MG63 (cell line): ENCODE data around the gene GRIP1. TPM values are rescaled to one million over a fixed set of nuclear protein-coding genes. Genes with fewer than 3 reads are reported as not detected.
"Not testable (repeated sequence)": the region's sequence is repeated elsewhere in the genome, so short reads cannot be mapped to it uniquely, and the experiment has no call there.

Source experiments
- DNase-seq: peaks from one replicate; pipeline ENCODE4 v3.0.0-alpha.2; 2020
- H3K27me3 ChIP-seq: fragments of 250-450 bp; sonication (Bioruptor Pico); 2 replicates; pipeline ENCODE4 v1.5.1; 2020; ENCODE audit warnings: mild to moderate bottlenecking, moderate library complexity
- H3K36me3 ChIP-seq: fragments of 250-450 bp; sonication (Bioruptor Pico); 2 replicates; pipeline ENCODE4 v1.5.1; 2020; ENCODE audit warnings: mild to moderate bottlenecking, moderate library complexity
- H3K4me3 ChIP-seq: fragments of 250-450 bp; sonication (Bioruptor Pico); 2 replicates; pipeline ENCODE4 v1.5.1; 2020; ENCODE audit warnings: mild to moderate bottlenecking, moderate library complexity
- H3K9me3 ChIP-seq: fragments of 250-450 bp; sonication (Bioruptor Pico); 2 replicates; pipeline ENCODE4 v1.5.1; 2020; ENCODE audit warnings: mild to moderate bottlenecking, moderate library complexity
- total RNA-seq: library from RNA; depleted of rRNA; stranded (reverse); fragments of >200 nt; shearing (Covaris generic); gene quantifications from 2 replicates; pipeline ENCODE4 v1.2.3, GENCODE V29; 2014; ENCODE audit warnings: low replicate concordance

The GRIP1 gene
- total RNA-seq, 1 experiment from 2014 or later = not detected

DNA sequence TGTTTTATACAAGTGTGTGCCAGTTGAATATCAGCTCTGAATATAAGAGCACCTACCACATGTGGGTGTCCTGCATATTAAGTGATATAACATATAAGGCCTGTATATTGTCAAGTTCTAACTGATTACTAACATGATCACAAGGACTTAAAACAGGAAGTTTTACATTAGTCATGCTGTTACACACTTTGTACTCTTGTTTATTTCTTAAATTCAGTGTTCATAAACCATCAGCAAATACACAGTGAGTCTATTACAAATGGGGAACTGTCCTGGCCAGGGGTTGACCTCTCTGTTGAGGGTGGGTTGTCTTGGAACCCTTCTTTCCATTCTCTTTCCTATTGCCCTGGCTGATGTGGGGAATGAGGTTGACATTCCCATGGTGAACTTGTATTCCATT is 357.4 kb downstream of the GRIP1 start:
- DNase-seq = no peak
- no peaks in the 10 kb centered on the region for H3K27me3 ChIP-seq
- H3K36me3 ChIP-seq = no peaks in the 10 kb centered on the region; the same call in none of the 2 replicates
- no peak overlapping the region for H3K4me3 ChIP-seq
- H3K9me3 ChIP-seq = no peaks in the 10 kb centered on the region

DNA sequence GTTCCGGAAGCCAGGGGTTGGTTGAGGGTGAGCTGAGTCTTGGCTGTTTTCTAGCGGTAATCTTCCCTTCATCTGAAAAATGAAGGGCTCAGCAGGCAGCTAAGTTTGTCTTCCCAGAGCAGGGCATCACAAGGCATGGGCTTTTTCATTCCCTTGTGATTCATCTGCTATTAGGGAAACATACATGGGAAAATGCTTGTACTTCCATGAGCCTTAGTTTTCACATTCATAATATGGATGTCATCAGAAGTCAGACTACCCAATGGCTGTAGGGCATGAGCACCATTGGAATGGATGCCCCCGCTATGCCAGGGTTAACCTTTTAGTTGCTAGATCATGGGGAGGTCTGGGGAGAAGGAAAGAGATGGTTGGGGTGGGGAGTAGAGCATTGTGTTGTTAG is 357.9 kb downstream of the GRIP1 start:
- Histone ChIP-seq H3K4me3 (no peak overlapping the region), H3K27me3 (no peaks in the 10 kb centered on the region), H3K36me3 (peaks cover 1% of the 10 kb centered on the region), H3K9me3 (no peaks in the 10 kb centered on the region)
- DNase-seq = no peak

- no peak for DNase-seq
- Histone ChIP-seq H3K9me3 (no peaks in the 10 kb centered on the region), H3K4me3 (no peak overlapping the region), H3K36me3 (peaks cover 3% of the 10 kb centered on the region), H3K27me3 (no peaks in the 10 kb centered on the region)
These were observed 359.5 kb downstream of the GRIP1 start for GRCh38 chr12:66319266-66319954.

GRCh38 chr12:66314278-66314677 is 364.6 kb downstream of the GRIP1 start:
- H3K36me3 ChIP-seq = peaks cover 10% of the 10 kb centered on the region
- no peak for DNase-seq
- no peaks in the 10 kb centered on the region for H3K9me3 ChIP-seq
- no peaks in the 10 kb centered on the region for H3K27me3 ChIP-seq
- no peak overlapping the region for H3K4me3 ChIP-seq

DNA sequence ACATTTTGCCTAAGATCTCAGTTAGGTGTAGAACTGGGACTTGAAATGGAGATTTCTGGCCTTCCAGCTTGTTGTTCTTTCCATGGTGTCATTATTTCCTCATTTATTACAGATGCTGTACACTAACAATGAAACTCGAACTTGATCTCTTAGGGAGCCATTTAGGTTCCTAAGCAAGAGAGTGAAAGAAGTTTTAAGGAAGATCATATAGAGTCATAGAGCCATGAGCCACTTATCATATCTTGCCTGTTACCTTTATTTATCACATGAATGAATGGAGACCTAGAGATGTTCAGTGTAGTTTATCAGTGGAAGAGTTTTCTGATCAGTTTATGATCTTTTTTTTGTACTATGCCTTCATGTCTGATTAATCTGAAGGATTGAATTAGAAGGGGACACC is 366.7 kb downstream of the GRIP1 start:
- Histone ChIP-seq H3K36me3 (peaks cover 10% of the 10 kb centered on the region), H3K27me3 (no peaks in the 10 kb centered on the region), H3K9me3 (no peaks in the 10 kb centered on the region), H3K4me3 (no peak overlapping the region)
- DNase-seq = no peak

DNA sequence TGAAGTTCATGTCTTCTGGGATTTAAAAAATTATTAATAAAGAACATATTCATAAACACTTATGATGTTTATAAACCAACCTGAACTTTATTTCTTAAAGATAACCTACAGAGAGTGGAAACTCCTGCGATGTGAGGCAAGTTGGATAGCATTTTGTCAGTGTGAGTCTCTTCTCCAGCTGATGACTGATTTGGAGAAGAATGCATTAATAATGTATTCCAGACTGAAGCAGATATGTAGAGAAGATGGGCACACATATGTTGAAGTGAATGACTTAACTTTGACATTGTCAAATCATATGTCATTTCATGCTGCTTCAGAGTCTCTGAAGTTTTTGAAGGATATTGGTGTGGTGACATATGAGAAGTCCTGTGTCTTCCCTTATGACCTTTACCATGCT is 369.3 kb downstream of the GRIP1 start:
- Histone ChIP-seq H3K27me3 (no peaks in the 10 kb centered on the region), H3K36me3 (peaks cover 7% of the 10 kb centered on the region; the same call in 1 of the 2 replicates), H3K4me3 (no peak overlapping the region), H3K9me3 (no peaks in the 10 kb centered on the region)
- DNase-seq = no peak

GRCh38 chr12:66304296-66304900 is 374.5 kb downstream of the GRIP1 start:
- no peaks in the 10 kb centered on the region for H3K9me3 ChIP-seq
- H3K36me3 ChIP-seq = no peaks in the 10 kb centered on the region; the same call in 1 of the 2 replicates
- H3K4me3 ChIP-seq = no peak overlapping the region
- no peak for DNase-seq
- H3K27me3 ChIP-seq = peaks cover 2% of the 10 kb centered on the region

DNA sequence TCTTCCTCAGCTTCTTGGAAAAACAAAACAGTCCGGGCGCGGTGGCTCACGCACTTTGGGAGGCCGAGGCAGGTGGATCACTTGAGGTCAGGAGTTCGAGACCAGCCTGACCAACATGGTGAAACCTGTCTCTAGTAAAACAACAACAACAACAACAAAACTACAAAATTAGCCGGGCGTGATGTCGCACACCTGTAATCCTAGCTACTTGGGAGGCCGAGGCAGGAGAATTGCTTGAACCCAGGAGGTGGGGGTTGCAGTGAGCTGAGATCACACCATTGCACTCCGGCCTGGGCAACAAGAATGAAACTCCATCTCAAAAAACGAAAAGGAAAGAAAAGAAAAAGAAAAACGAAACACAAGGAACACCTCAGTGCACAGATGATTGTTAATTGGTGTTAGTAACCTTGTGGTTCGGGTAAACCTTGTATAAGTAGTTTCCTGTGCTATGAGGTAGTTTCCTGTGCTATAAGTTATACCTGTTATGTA is 375.5 kb downstream of the GRIP1 start:
- not testable (repeated sequence) for H3K9me3 ChIP-seq, H3K36me3 ChIP-seq, DNase-seq, H3K27me3 ChIP-seq
- peak overlapping the region; percentile 88 for H3K4me3 ChIP-seq

GRCh38 chr12:66302827-66303169 is 376.1 kb downstream of the GRIP1 start:
- DNase-seq = no peak
- Histone ChIP-seq H3K9me3 (no peaks in the 10 kb centered on the region), H3K27me3 (peaks cover 2% of the 10 kb centered on the region), H3K36me3 (no peaks in the 10 kb centered on the region; the same call in 1 of the 2 replicates), H3K4me3 (peak overlapping the region; percentile 88)

GRCh38 chr12:66301944-66302826 is 376.7 kb downstream of the GRIP1 start, which contains the start of gene HELB:
TSS of gene HELB (plus strand) at chr12:66302493. CDS start at chr12:66302604, 111 bp downstream.
- H3K36me3 ChIP-seq = no peaks in the 10 kb centered on the region; the same call in 1 of the 2 replicates
- no peaks in the 10 kb centered on the region for H3K9me3 ChIP-seq
- peaks cover 2% of the 10 kb centered on the region for H3K27me3 ChIP-seq
- H3K4me3 ChIP-seq = peak within 1 kb of the TSS; percentile 88
- peak; percentile 93 for DNase-seq

DNA sequence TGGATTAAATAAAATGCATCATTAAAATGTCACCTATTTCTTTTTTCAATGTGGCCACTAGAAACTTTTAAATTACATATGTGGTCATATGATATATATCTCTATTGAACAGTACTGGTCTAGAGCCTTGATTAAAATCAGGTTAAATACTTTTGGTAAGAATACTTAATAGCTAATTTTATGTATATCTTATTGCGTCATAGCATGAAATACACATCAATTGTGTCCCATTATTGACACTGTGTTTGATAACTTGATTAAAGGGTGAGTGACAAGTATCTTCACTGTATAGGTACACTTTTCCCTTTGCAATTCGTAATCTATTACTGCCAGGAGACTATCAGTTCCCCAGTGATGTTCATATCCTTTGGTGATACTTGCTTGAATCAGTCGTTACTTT is 381.0 kb downstream of the GRIP1 start:
- no peaks in the 10 kb centered on the region for H3K36me3 ChIP-seq
- no peaks in the 10 kb centered on the region for H3K9me3 ChIP-seq
- DNase-seq = no peak
- peaks cover 2% of the 10 kb centered on the region for H3K27me3 ChIP-seq
- H3K4me3 ChIP-seq = no peak overlapping the region
